DND-41 (cell line): ENCODE data around the gene RBM44.
"Not testable (repeated sequence)": the region's sequence is repeated elsewhere in the genome, so short reads cannot be mapped to it uniquely, and the experiment has no call there.

Experiments used
- ATAC-seq: fragments of 200-7000 bp; cut with Tn5 transposase; 3 replicates; pipeline ENCODE4 v1.9.1; 2021; ENCODE audit warnings: low read depth; ENCODE audit not compliant: insufficient read depth
- DNase-seq: peaks from one replicate; pipeline ENCODE4 v3.0.0-alpha.2; 2020
- H2AFZ ChIP-seq: 2 replicates; pipeline ENCODE4 v1.6.0; 2012; ENCODE audit warnings: low read depth, low read length
- H3K27ac ChIP-seq: 2 replicates; pipeline ENCODE4 v1.5.1; 2012; ENCODE audit warnings: low read length, inconsistent platforms
- H3K27me3 ChIP-seq: fragments of 200-600 bp; sonication (generic); 2 replicates; pipeline ENCODE4 v1.6.0; 2012; ENCODE audit warnings: low read length, mild to moderate bottlenecking, inconsistent platforms; ENCODE audit not compliant: insufficient read depth, poor library complexity
- H3K36me3 ChIP-seq: 2 replicates; pipeline ENCODE4 v1.5.1; 2012; ENCODE audit warnings: low read length, inconsistent platforms; ENCODE audit not compliant: insufficient read depth
- H3K4me1 ChIP-seq: 2 replicates; pipeline ENCODE4 v1.5.1; 2012; ENCODE audit warnings: mild to moderate bottlenecking, low read length; ENCODE audit not compliant: insufficient read depth
- H3K4me2 ChIP-seq: 2 replicates; pipeline ENCODE4 v1.6.0; 2012; ENCODE audit warnings: mild to moderate bottlenecking, moderate library complexity, low read length, inconsistent platforms; ENCODE audit not compliant: insufficient read depth
- H3K4me3 ChIP-seq, 2 experiments: fragments of 200-600 bp in 1 of 2; shearing (Covaris generic) in 1 of 2; 2 replicates each; pipeline ENCODE4 v1.5.1; 2012 to 2016; ENCODE audit warnings: inconsistent platforms in 2 of 2, low read length in 2 of 2, mild to moderate bottlenecking in 2 of 2, low read depth in 1 of 2, moderate library complexity in 1 of 2
- H3K79me2 ChIP-seq: 2 replicates; pipeline ENCODE4 v1.6.0; 2012; ENCODE audit warnings: low read length, inconsistent platforms; ENCODE audit not compliant: insufficient read depth
- H3K9ac ChIP-seq: 2 replicates; pipeline ENCODE4 v1.6.0; 2012; ENCODE audit warnings: low read depth, mild to moderate bottlenecking, inconsistent platforms, low read length, moderate library complexity
- H3K9me3 ChIP-seq: 2 replicates; pipeline ENCODE4 v1.5.1; 2012; ENCODE audit warnings: low read length, moderate library complexity, mild to moderate bottlenecking, inconsistent platforms; ENCODE audit not compliant: insufficient read depth, severe bottlenecking
- H4K20me1 ChIP-seq: 2 replicates; pipeline ENCODE4 v1.6.0; 2012; ENCODE audit warnings: low read length; ENCODE audit not compliant: insufficient read depth
- EZH2 ChIP-seq: IDR thresholded peaks from 3 replicates; pipeline ENCODE4 v1.6.1; 2012; ENCODE audit warnings: borderline replicate concordance, low read depth, mild to moderate bottlenecking, moderate library complexity, low read length, inconsistent platforms; ENCODE audit not compliant: severe bottlenecking
- TF ChIP-seq, protein P1 (sequence below): IDR thresholded peaks from 2 replicates; pipeline ENCODE4 v1.5.1; 2012; ENCODE audit warnings: borderline replicate concordance, low read length, moderate library complexity, mild to moderate bottlenecking; ENCODE audit not compliant: poor library complexity, severe bottlenecking; ENCODE audit errors: extremely low read depth

Gene RBM44

DNA sequence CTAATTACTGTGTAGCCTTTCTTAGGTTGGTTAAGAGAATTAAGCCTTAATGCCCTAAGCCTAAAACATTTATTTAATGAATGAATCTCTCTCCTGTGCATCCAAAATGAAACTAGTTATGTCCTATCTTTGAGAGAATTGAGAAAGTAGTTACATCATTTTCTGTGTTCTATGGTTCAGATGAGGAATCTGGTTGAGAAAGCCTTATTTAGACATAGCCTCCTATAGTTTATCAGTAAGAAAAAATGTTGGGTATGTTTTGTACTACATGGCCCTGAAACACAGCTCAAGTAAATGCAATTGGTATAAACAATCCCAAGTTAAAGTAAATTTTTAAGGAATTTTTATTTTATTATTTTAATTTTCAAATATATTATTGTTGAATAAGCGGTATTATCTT, 35.0 kb downstream of the RBM44 start:
- no peak overlapping the region for H3K27ac ChIP-seq
- H3K9ac ChIP-seq = no peak overlapping the region
- H3K36me3 ChIP-seq = no peaks in the 10 kb centered on the region
- H4K20me1 ChIP-seq = no peaks in the 10 kb centered on the region
- no peaks in the 10 kb centered on the region for H3K4me1 ChIP-seq
- H2AFZ ChIP-seq = no peak overlapping the region
- H3K9me3 ChIP-seq = no peaks in the 10 kb centered on the region
- no peak for DNase-seq
- no peaks in the 10 kb centered on the region for H3K79me2 ChIP-seq
- H3K4me2 ChIP-seq = no peak overlapping the region
- no peak overlapping the region for H3K4me3 ChIP-seq
- no peak for ATAC-seq
- H3K27me3 ChIP-seq = peaks cover 12% of the 10 kb centered on the region
- TF ChIP-seq, protein P1, sequence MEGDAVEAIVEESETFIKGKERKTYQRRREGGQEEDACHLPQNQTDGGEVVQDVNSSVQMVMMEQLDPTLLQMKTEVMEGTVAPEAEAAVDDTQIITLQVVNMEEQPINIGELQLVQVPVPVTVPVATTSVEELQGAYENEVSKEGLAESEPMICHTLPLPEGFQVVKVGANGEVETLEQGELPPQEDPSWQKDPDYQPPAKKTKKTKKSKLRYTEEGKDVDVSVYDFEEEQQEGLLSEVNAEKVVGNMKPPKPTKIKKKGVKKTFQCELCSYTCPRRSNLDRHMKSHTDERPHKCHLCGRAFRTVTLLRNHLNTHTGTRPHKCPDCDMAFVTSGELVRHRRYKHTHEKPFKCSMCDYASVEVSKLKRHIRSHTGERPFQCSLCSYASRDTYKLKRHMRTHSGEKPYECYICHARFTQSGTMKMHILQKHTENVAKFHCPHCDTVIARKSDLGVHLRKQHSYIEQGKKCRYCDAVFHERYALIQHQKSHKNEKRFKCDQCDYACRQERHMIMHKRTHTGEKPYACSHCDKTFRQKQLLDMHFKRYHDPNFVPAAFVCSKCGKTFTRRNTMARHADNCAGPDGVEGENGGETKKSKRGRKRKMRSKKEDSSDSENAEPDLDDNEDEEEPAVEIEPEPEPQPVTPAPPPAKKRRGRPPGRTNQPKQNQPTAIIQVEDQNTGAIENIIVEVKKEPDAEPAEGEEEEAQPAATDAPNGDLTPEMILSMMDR = no peak
- TF ChIP-seq EZH2 = no peak

GRCh38 chr2:237835372-237835771, 36.8 kb downstream of the RBM44 start:
- H2AFZ ChIP-seq = no peak overlapping the region
- H3K27me3 ChIP-seq = peaks cover 9% of the 10 kb centered on the region
- H3K79me2 ChIP-seq = no peaks in the 10 kb centered on the region
- H3K4me3 ChIP-seq = no peak overlapping the region
- no peak overlapping the region for H3K4me2 ChIP-seq
- H3K27ac ChIP-seq = no peak overlapping the region
- H3K9me3 ChIP-seq = no peaks in the 10 kb centered on the region
- H3K4me1 ChIP-seq = no peaks in the 10 kb centered on the region
- DNase-seq (no peak), ATAC-seq (no peak)
- no peaks in the 10 kb centered on the region for H3K36me3 ChIP-seq
- H4K20me1 ChIP-seq = no peaks in the 10 kb centered on the region
- TF ChIP-seq, protein P1 = no peak
- TF ChIP-seq EZH2 = no peak
- H3K9ac ChIP-seq = no peak overlapping the region

DNA sequence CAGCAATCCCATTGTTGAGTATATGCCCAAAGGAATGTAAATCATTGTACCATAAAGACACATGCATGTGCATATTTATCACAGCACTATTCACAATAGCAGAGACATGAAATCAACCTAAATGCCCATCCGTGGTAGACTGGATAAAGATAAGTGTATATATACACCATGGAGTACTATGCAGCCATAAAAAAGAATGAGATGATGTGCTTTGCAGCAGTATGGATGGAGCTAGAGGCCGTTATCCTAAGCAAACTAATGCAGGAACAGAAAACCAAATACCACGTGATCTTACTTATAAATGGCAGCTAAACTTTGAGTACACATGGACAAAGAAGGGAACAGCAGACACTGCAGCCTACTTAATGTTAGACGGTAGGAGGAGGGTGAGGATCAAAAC, 42.5 kb downstream of the RBM44 start:
- ATAC-seq (no peak), DNase-seq (no peak)
- Histone ChIP-seq H3K79me2 (no peaks in the 10 kb centered on the region), H3K9ac (no peak overlapping the region), H3K4me3 (no peak overlapping the region), H3K4me1 (no peaks in the 10 kb centered on the region), H3K4me2 (no peak overlapping the region), H3K9me3 (no peaks in the 10 kb centered on the region), H4K20me1 (no peaks in the 10 kb centered on the region), H2AFZ (no peak overlapping the region), H3K36me3 (no peaks in the 10 kb centered on the region), H3K27me3 (no peaks in the 10 kb centered on the region), H3K27ac (no peak overlapping the region)
- no peak for TF ChIP-seq EZH2
- TF ChIP-seq, protein P1 = no peak

DNA sequence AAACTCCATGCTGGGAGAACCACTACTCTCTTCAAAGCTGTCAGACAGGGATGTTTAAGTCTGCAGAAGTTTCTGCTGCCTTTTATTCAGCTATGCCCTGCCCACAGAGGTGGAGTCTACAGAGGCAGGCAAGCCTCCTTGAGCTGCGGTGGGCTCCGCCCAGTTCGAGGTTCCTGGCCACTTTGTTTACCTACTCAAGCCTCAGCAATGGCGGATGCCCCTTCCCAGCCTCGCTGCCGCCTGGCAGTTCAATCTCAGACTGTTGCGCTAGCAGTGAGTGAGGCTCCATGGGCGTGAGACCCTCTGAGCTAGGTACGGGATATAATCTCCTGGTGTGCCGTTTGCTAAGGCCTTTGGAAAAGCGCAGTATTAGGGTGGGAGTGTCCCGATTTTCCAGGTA, 50.4 kb downstream of the RBM44 start:
- not testable (repeated sequence) for H3K27ac ChIP-seq, H4K20me1 ChIP-seq, H3K36me3 ChIP-seq, ATAC-seq, H3K4me3 ChIP-seq, H3K9me3 ChIP-seq, H3K4me2 ChIP-seq, H2AFZ ChIP-seq, H3K79me2 ChIP-seq, H3K4me1 ChIP-seq, H3K27me3 ChIP-seq, H3K9ac ChIP-seq, DNase-seq
